ENCODE results near the gene IFIT5.
"Not testable (repeated sequence)": the region's sequence is repeated elsewhere in the genome, so short reads cannot be mapped to it uniquely, and the experiment has no call there.

Gene IFIT5

GRCh38 chr10:89414146-89414878, at the start of gene IFIT5:
Gene IFIT5, plus strand, starts transcription at chr10:89414568. Its CDS starts 231 bp downstream, at chr10:89414799.
- no peak for FAIRE-seq

GRCh38 chr10:89367529-89367928, 46.8 kb upstream of the IFIT5 start:
- FAIRE-seq, result peak; percentile 58

- no peak for FAIRE-seq
These were observed 46.2 kb upstream of the IFIT5 start for GRCh38 chr10:89368129-89368528.

GRCh38 chr10:89369156-89370105, 44.9 kb upstream of the IFIT5 start:
- FAIRE-seq, result no peak

- FAIRE-seq, result no peak
These were observed 43.3 kb upstream of the IFIT5 start for GRCh38 chr10:89371079-89371478.

GRCh38 chr10:89371987-89372386, 42.4 kb upstream of the IFIT5 start:
- no peak for FAIRE-seq

GRCh38 chr10:89373916-89374711, 40.3 kb upstream of the IFIT5 start:
- FAIRE-seq, result peak; percentile 96

- FAIRE-seq, result no peak
These were observed 39.6 kb upstream of the IFIT5 start for GRCh38 chr10:89374713-89375141.

GRCh38 chr10:89377705-89378637, 36.4 kb upstream of the IFIT5 start, which contains the start of gene IFIT1B:
Gene IFIT1B, plus strand, starts transcription at chr10:89378056. Its CDS starts 80 bp downstream, at chr10:89378136.
- no peak for FAIRE-seq

GRCh38 chr10:89379103-89379502, 35.3 kb upstream of the IFIT5 start:
- no peak for FAIRE-seq

GRCh38 chr10:89382757-89383156, 31.6 kb upstream of the IFIT5 start:
- FAIRE-seq, result no peak

- no peak for FAIRE-seq
These were observed 29.7 kb upstream of the IFIT5 start for GRCh38 chr10:89384474-89385340.

GRCh38 chr10:89388806-89389205, 25.6 kb upstream of the IFIT5 start:
- no peak for FAIRE-seq

- FAIRE-seq, result peak; percentile 84
These were observed 25.1 kb upstream of the IFIT5 start for GRCh38 chr10:89389254-89389653.

- FAIRE-seq, result no peak
These were observed 23.7 kb upstream of the IFIT5 start for GRCh38 chr10:89390476-89391225.

- not testable (repeated sequence) for FAIRE-seq
These were observed 23.2 kb upstream of the IFIT5 start for GRCh38 chr10:89391226-89391576.

- FAIRE-seq, result peak; percentile 92
These were observed 22.2 kb upstream of the IFIT5 start, which contains the start of gene IFIT1 for GRCh38 chr10:89391907-89392756. Gene IFIT1, plus strand, starts transcription at chr10:89392623. Its CDS starts 90 bp downstream, at chr10:89392713.

- FAIRE-seq, result no peak
These were observed 21.4 kb upstream of the IFIT5 start for GRCh38 chr10:89392974-89393373.

- FAIRE-seq, result no peak
These were observed 20.5 kb upstream of the IFIT5 start for GRCh38 chr10:89393898-89394297.
